22Rv1 (cell line): ENCODE measurements around the gene SLC9B1.

ENCODE experiments used
- ZFX ChIP-seq: fragments of 450-650 bp; IDR thresholded peaks from 2 replicates; pipeline ENCODE4 v1.6.1; 2017; ENCODE audit warnings: antibody characterized with exemption, borderline replicate concordance
- TF ChIP-seq, protein P1 (sequence below): fragments of 450-650 bp; IDR thresholded peaks from 2 replicates; pipeline ENCODE4 v1.5.1; 2017; ENCODE audit warnings: mild to moderate bottlenecking

DNA sequence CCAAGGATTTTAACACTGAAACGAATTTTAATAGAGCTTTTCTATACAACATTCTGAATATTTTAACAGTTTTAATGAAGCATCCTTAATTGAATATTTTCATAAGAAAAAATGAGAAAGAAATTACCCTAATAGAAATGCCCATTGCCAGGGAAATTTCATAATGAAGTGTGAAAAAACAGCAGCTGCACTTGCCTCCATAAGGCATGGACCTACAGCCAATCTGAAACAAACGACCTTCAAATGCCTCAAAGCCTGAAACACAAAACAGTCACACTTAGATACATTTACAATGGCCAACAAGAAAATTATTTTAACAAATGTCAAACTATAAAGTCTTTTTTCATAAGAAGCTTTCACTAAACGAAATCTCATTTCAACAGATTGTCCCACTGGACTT, 74.4 kb downstream of the SLC9B1 start:
- TF ChIP-seq, protein P1, sequence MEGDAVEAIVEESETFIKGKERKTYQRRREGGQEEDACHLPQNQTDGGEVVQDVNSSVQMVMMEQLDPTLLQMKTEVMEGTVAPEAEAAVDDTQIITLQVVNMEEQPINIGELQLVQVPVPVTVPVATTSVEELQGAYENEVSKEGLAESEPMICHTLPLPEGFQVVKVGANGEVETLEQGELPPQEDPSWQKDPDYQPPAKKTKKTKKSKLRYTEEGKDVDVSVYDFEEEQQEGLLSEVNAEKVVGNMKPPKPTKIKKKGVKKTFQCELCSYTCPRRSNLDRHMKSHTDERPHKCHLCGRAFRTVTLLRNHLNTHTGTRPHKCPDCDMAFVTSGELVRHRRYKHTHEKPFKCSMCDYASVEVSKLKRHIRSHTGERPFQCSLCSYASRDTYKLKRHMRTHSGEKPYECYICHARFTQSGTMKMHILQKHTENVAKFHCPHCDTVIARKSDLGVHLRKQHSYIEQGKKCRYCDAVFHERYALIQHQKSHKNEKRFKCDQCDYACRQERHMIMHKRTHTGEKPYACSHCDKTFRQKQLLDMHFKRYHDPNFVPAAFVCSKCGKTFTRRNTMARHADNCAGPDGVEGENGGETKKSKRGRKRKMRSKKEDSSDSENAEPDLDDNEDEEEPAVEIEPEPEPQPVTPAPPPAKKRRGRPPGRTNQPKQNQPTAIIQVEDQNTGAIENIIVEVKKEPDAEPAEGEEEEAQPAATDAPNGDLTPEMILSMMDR: no peak
- TF ChIP-seq ZFX: no peak
